GM20431 (cell line): ENCODE data around the gene RHOV.

ENCODE experiments used
- in situ Hi-C: fragments of 300-500 bp; cut with MseI, MboI; formaldehyde crosslinking; loops from one replicate; pipeline ENCODE4 v1.15.0; 2020; ENCODE audit warnings: low sequenced_read_pairs; ENCODE audit not compliant: unreplicated experiment

RHOV gene, protein sequence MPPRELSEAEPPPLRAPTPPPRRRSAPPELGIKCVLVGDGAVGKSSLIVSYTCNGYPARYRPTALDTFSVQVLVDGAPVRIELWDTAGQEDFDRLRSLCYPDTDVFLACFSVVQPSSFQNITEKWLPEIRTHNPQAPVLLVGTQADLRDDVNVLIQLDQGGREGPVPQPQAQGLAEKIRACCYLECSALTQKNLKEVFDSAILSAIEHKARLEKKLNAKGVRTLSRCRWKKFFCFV

DNA sequence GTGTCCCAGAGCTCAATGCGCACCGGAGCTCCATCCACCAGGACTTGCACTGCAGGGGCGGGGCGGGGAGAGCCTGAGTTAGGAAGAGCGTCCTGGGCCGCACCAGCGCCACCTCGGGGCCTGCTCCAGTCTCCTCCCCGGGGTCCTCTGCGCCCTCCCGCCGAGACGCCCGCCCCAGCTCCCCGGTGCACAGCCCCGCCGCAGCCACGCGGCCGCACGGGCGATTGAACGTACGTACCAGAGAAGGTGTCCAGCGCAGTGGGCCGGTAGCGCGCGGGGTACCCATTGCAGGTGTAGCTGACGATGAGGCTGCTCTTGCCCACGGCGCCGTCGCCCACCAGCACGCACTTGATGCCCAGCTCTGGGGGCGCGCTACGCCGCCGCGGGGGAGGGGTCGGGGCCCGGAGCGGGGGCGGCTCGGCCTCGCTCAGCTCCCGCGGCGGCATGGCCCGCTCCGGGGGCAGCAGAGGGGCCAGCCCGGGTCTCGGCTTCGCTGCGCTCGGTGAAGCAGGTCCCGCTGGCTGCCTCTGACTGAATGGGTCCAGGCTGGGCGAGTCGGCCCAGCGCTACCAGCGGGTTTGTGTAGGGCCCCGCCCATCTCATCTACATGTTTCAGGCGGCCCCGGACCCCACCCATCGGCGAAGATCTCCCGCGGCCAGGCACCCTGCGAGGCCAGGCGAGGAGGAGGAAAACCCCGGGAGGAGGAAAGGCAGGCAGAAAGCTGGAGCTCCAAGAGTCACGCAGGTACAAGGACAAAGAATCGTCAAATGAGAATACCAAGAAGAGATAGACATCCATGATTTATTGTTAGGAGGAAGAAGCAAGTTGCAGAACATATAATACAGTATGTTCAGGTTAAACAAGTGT, at the start of gene RHOV:
TSS of gene RHOV (minus strand) at position 541 of the 868 bp plus-strand sequence. CDS start at position 446, 95 bp downstream.
- in situ Hi-C loops: no loop called here

DNA sequence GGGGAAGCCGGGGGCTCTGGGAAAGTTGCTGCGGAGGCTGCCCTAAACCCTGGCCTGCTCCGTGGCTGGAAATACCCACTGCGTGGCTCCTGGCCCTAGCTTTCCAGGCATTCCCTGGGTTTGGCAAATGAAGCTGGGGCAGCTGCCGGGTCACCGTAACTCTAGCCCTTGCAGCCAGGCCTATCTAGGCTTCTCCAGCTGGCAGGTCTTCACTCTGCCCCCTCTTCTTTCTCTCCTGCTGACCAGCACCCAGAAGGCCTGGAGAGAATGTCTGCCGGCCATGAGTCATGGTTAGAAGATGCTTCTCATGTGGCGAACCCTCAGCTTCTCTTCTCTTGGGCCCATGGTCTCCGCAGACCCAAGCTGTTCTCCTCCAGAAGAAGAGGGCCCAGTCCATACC, 49.5 kb upstream of the RHOV start:
- in situ Hi-C loops: no loop called here

DNA sequence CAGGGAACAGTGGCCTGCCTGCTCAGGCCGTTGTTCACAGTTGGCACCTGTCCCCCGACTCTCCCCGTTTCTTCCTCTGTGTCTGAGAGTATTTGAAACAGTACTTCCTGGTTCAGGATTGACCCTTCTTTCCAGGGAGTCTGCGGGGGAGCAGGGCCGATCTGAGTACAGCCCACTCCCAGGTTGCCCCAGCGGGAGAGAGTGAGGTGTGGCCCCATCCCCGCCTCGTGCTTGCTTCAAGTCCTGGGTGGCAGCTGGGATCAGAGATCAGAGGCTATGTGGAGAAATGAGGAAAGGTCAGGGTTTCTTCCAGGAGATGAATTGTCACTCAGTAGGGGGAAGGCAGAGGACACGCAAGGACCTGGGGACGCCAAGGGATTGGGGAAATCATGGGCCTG, 48.6 kb upstream of the RHOV start:
- in situ Hi-C loops: no loop called here

DNA sequence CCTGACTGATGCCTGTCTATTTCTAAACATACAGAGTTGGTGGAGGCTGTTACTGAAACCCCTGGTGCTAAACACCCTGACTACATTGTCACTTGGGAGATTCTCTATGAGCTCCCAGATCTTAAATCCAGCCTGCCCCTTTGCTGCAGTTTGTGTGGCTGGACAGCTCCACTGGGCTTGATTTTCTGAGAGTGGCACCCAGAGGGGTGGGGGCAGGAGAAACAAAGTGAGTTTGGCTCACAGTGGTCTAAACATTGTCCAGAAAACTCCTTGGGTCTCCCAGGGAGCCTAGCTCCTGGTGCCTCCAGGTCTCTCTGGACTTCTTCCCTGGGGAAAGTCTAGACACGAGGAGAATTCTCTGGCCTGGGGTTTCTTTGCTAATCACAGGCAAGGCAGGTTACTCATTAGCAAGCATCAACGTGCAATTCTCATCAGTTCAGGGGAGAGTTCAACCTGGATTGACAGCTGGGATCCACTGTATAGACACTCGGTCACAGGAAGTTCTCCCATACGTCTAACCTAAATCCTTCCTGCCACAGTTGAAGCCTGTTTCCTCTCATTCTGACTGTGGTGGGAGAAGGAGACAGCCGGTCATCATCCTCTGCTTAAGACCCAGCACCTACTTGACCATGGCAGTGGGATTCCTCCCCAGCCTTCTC, 48.0 kb upstream of the RHOV start:
- in situ Hi-C loops: no loop called here

DNA sequence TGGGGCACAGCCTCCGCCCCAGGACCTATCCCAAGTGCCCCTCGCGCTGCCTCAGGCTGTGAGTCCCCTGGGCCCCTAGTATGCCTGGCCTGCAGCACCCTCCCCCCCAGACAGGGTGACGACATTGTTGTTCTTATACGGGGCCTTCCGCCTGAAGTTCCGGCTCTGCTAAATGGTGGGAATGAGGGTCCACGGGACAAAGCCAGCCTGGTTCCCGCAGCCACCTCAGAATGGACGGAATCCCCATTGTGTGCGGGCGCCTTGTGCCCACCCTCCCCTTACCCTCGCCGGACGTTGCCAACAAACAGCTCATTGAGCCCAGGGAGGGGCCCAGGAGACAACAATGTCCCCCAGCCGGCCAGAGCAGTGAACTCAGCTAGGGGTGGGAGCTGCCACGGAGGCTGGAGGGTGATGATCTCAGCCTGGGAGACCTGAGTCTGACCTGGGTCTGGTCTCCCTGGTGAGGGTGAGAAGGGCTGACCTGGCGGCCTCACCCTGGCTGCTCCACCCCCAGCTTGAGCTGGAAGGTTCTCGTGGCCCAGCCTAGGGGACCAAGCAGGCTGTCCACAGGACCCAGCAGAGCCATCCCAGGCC, 44.9 kb upstream of the RHOV start:
- in situ Hi-C loops: loop anchor here (10.0 kb wide), 1 partner anchor 266 kb away; no protein-coding TSS in a partner anchor

DNA sequence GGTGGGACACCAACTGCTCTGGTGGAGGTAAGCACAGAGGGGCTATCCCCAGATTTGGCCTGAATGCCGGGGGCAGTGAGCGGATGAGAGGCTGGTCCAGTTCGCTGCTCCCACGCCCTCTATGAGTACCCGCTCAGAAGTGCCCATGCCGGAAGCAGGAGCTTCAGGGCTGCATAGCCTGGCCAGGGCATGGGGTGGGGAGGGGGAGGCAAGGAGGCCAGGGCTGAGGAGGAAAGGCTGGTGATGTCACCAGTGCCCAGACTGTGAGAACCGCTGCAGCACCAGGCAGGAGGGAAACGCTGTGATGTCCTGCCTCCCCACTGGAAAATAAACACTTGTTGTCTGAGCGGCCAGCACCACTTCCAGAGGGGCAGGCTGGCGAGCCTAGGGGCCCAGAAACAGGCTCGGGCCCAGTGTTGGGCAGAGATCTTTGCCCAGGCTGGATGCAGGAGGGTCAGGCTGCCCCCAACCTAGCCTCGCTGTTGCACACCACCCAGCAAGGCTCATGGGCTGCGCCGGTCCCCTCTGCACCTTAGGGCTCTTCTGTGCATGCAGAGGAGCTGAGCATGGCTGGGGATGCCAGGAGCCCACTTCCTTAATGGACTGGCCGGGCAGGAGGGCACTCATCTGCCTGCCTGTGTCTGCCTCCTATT, 44.2 kb upstream of the RHOV start:
- in situ Hi-C loops: loop anchor here (10.0 kb wide), 1 partner anchor 267 kb away; no protein-coding TSS in a partner anchor

DNA sequence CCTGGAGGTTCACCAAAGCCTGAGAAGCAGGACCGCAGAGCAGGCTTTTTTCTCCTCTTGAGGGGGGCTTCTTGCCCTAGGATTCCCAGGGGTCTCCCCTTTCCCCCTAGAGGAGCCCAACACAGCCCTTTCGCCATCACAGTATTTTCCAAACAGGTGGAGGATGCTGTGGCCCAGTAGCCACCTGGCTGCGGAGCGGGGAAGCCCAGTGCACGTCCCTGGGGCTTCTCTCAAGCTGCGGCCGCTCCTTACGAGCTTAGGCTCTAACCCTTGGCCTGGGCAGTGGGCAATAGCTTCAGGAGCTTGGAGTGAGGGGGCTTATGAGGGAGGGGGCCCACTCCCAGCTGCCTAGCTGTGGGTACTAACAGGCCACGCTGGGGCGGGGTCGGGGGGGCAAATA, 43.6 kb upstream of the RHOV start:
- in situ Hi-C loops: loop anchor here (10.0 kb wide), 1 partner anchor 267 kb away; no protein-coding TSS in a partner anchor

DNA sequence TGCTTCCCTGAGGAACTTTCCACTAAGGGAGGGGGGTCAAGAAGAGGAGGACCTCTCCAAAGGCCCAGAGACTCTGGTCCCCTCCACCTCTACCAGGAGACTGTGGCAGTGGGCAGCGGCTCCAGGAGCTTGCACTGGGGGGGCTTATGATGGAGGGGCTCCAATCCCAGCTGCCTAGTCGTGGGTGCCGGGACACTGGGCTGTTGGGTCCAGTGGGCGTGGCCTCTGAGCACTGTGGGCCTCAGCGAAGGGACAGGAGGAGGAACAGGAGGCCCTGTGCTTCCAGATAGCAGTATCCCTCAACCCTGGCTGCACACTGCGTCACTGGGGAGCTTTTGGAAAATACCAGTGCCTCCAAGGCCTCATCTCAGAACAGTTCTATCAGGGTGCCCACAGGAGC, 41.6 kb upstream of the RHOV start:
- in situ Hi-C loops: loop anchor here (10.0 kb wide), 1 partner anchor 269 kb away; no protein-coding TSS in a partner anchor

DNA sequence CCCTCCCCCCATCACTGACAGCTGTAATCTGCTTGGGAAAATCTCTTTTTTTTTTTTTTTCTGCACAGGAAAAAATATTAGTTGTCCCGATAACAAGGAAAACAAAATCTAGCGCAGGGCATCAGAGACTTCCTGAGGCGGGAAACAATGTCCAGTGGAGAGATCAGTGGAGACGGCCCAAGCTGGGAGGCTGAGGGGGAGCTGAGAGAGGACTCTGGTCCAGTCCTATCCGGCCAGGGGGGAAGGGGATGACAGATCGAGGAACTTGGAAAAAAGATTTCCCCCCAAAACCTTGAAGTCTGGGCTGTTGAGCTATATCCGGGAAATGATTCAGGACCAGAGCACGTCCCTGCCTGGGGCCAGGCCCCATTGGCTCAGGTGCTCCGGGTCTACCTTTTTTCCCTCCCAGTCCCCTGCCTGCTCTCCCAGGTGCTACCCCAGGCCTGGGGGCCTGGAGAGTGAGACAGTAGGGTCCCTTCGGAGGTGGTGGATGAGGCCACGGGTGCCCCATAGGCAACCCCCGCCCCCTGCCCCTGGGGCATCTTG, 41.2 kb upstream of the RHOV start:
- in situ Hi-C loops: loop anchor here (10.0 kb wide), 1 partner anchor 270 kb away; no protein-coding TSS in a partner anchor

DNA sequence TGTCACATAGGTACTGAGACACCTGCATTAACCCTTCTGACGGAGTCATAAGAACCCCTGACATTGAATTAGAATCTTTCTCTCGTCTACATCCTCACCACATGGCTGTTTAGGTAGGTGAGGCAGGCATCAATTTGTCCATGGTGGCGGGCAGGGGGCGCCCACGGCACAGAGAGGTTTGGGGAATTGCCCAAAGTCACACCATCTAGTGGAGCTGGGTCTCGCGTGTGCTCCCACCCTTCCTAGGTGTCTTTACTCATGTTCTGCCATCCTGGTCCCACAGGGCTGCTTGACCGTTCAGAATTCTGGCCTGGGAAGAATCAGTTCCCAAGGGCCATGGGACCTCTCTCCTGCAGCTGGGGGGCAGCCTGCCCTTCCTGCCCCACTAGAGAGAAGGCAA, 40.5 kb upstream of the RHOV start:
- in situ Hi-C loops: loop anchor here (10.0 kb wide), 1 partner anchor 270 kb away; no protein-coding TSS in a partner anchor

DNA sequence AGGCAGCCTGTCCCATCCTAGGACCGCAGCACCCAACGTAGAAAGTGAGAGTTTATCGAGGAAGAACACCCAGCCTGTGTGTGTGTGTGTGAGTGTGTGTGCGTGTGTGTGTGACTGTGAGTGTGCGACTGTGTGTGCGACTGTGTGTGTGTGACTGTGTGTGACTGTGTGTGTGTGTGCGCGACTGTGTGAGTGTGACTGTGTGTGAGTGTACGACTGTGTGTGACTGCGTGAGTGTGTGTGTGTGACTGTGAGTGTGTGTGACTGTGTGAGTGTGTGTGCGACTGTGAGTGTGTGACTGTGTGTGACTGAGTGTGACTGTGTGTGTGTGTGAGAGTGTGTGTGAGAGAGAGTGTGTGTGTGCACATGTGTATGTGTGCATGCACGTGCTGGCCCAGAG, 40.0 kb upstream of the RHOV start:
- in situ Hi-C loops: loop anchor here (10.0 kb wide), 1 partner anchor 271 kb away; no protein-coding TSS in a partner anchor

DNA sequence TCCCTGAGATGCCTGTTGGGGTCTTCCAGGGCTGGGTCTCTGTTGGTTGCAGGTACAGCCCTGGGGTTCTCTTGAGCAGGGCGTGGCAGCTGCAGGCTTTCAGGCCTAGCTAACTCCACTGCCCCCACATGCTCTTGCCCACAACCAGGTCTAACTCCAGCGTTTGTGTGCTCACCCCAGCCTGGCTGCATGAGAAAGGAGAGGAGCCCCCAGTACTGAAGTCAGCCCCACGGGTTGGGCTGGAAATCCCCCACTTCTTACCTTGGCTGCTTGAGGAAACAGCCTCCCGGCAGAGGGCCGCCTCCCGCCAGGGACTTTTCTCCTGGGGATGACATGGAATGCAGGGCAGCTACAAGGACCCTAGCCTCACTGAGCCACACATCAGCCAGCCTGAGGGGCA, 38.4 kb upstream of the RHOV start:
- in situ Hi-C loops: loop anchor here (10.0 kb wide), 1 partner anchor 272 kb away; no protein-coding TSS in a partner anchor

DNA sequence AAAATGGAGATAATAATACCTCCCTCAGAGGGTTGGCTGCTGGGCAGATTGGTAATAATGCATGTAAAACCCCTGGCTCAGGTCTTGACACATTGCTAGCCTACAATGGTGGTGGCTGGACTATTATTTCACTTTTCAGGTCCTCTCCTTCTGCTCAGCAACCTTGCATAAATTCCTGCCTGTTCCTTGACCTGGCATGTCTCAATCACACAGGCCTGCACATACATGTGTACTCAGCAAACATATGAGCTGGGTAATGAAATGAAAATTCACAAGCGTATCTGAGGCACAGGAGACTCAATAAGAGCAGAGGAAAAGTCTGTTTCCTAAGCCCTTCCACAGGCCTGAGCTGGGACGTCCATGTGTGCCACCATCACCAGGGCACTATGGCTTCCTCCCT, 37.7 kb upstream of the RHOV start:
- in situ Hi-C loops: loop anchor here (10.0 kb wide), 1 partner anchor 273 kb away; no protein-coding TSS in a partner anchor

DNA sequence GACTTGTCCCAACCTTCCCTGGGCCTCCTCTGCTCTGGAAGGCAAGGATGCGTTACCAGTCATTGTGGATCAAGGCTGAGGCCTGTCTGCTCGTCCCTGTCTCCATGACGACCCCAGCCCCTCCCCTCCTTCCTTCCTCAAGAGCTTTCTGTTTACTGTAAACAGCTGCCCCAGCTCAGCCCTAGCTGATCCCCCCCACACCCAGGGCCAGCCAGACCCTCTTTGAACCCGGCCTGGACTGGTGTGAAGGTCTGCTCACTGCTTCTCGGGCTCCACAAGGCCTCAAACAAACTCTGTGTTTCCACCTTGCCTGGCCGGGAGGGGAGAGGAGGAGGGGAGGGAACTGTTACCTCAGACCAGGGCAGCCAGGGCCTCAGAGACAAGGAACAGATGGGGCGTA, 37.1 kb upstream of the RHOV start:
- in situ Hi-C loops: loop anchor here (10.0 kb wide), 1 partner anchor 274 kb away; no protein-coding TSS in a partner anchor

DNA sequence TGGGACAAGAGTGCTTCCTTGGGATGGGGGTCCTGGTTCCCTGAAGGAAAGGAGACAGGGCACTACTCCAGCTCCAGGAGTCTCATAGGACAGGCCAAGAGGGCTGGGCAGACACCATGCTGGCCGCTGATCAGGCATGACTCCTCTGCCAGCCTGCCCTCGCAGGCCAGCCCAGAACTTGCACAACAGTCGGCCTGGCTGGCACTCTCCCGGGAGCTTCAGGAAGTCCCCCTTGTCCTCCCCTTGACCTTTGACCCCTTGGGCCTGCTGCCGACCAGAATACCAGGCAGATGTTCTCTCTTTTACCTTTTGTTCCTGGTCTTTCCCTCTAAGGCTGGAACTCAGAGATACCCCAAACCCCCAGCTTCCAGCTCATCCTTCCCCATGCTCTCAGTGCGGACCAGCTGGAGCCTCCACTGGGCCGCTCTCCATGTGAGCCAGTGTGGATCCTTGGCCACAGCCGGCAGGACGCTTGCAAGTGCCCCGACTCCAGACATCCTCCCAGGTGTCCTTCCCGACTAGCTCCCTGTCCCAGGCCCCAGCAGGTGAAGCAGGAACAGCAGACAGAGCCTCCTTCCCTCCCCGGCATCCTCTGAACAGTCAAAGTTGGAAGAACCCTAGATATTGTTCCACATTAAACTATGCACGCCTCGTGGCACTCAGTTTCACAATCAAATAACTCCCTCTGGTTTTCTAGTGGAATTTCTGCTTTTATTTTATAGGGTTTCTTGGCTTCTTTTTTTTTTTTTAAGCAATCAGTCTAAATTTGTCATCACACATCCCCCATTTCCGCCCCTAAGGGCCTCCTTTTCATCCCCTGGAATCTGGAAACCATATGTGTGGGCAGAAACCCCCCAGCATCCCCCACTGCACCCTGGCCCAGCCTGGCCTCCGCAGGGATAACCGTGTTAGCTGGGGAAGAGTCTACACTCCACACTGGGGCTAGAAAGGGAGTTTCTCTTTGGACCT, 35.9 kb upstream of the RHOV start:
- in situ Hi-C loops: loop anchor here (10.0 kb wide), 2 partner anchors 115 to 275 kb away; no protein-coding TSS in a partner anchor

DNA sequence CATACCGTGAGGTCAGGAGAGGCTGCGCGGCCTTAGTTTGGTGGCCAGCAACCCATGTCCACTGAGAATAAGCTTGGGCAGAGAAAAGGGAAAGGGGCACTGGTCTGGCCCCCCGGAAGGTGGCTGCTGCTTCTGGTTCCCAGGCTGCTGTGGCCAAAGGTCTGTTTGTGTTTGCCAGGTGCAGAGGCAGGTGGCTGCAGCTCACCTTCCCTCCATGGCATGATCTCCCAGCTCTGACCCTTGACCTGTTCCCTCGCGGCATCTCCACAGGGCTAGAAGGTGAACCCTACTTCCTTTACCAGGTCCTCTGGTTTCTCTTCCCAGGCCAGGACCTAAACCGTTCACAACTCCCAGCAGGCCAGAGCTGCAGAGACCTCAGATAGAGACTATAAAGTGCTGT, 34.1 kb upstream of the RHOV start:
- in situ Hi-C loops: loop anchor here (10.0 kb wide), 1 partner anchor 117 kb away; no protein-coding TSS in a partner anchor

DNA sequence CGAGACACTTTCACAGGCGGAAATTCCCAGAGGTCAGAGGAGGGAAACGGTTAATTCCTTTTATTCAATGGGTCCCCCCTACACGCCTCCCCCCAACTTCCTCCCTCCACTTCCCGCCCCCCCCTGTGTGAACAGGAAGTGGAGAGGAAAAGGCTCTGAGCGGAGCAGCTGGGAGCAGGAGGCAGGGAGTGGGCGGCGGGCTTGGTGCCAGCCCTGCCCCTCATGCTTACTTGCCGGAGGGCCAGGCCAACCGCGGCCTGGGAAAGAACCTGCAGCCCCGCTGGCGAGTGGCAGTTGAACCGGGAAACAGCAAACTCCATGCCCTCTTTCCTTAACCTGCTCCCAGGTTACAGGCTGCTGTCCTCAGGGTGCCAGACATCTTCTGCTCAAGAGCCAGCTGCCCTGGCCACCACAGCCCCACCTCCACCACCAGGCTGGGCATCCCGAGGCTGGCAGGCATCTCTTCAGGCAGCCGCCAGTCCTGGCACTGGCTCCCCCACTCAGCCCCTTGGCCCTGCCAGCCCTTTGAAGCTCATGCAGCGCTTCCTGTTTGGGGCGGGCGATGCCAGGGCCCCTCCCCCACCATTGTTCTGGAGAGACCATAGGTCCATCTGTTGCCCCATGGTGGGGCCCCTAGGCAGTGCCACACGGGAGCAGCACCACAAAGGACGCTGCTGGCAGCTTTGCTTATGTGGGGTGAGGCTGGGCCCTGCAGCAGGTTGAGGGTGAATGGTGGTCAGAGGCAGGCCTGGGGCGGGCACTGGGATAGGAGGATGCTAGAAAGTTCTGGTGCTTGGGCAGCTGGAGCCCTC, 33.2 kb upstream of the RHOV start:
- in situ Hi-C loops: loop anchor here (10.0 kb wide), 1 partner anchor 118 kb away; no protein-coding TSS in a partner anchor
